Stimulated activated naive CD8-positive, alpha-beta T cell treated with anti-CD3 and anti-CD28 coated beads, Interleukin-15, Interleukin-2, amounts not matched to agents 100 ng/mL and 50 ng/mL, for 24 hours (primary cell): Measurements from ENCODE around the gene SIK1.

Source experiments
- H3K27ac Mint-ChIP-seq: one replicate; pipeline ENCODE4 v1.8.0; 2021; ENCODE audit warnings: mild to moderate bottlenecking, mixed read lengths
- H3K27me3 Mint-ChIP-seq: one replicate; pipeline ENCODE4 v1.8.0; 2021; ENCODE audit warnings: mixed read lengths
- H3K36me3 Mint-ChIP-seq: one replicate; pipeline ENCODE4 v1.8.0; 2021; ENCODE audit warnings: low read depth, mixed read lengths
- H3K4me1 Mint-ChIP-seq: one replicate; pipeline ENCODE4 v1.8.0; 2021; ENCODE audit warnings: low read depth, mixed read lengths
- H3K4me3 Mint-ChIP-seq: one replicate; pipeline ENCODE4 v1.8.0; 2021; ENCODE audit warnings: mild to moderate bottlenecking, mixed read lengths
- H3K9me3 Mint-ChIP-seq: one replicate; pipeline ENCODE4 v1.8.0; 2021; ENCODE audit warnings: mixed read lengths

The SIK1 gene

DNA sequence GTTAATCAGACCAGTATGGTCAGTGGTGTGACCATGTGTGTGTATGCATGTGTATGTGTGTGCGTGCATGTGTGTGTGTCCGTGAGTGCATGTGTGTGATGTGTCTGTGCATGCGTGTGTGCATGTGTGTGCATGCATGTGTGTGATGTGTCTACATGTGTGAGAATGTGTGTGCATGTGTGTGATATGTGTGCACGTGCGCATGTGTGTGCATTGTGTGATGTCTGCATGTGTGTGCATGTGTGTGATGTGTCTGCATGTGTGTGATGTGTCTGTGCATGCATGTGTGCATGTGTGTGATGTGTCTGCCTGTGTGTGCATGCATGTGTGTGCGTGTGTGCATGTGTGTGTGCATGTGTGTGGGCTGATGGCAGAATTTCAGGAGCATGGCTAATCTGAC, 58.2 kb downstream of the SIK1 start:
- Mint-ChIP-seq H3K9me3 (no peaks in the 10 kb centered on the region), H3K27me3 (peaks cover 4% of the 10 kb centered on the region), H3K4me1 (peaks cover 6% of the 10 kb centered on the region), H3K27ac (no peak overlapping the region), H3K4me3 (no peak overlapping the region), H3K36me3 (no peaks in the 10 kb centered on the region)

DNA sequence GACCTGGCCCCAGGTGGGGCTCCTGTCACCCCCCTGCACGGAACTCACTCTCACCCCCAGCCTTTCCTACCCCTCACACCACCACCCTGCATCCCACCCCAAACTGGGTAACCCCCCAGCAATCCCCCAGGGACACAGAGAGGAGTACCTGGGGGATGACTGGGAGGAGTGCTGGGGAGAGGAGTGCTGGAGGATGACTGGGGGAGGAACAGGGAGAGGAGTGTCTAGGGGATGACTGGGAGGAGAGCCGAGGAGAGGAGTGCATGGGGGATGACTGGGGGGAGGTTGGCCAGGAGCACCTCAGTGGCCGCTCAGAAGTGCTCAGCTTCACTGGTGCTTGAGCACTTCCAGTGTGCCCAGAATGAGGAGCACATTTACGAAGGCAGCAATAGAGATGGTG, 59.1 kb downstream of the SIK1 start:
- H3K4me3 Mint-ChIP-seq: no peak overlapping the region
- H3K4me1 Mint-ChIP-seq: peaks cover 12% of the 10 kb centered on the region
- no peaks in the 10 kb centered on the region for H3K36me3 Mint-ChIP-seq
- no peaks in the 10 kb centered on the region for H3K9me3 Mint-ChIP-seq
- H3K27ac Mint-ChIP-seq: no peak overlapping the region
- peaks cover 4% of the 10 kb centered on the region for H3K27me3 Mint-ChIP-seq

DNA sequence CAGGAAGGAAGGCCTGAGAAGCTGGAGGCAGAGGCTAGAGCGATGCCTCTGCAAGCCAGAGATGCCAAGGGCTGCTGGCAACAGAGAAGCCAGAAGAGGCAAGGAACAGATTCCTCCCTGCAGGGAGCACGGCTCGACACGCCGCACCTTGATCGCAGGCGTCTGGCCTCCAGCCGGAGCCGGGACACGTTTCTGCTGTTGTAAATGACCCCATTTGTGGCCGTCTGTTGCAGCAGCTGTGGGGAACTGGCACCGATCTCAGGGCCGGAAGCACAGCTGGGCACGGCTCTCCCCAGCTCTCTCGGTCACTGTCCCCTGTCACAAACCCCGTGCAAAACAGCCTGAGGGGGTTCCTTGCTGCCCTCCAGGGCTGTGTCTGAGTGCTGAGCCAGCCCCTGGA, 59.6 kb downstream of the SIK1 start:
- Mint-ChIP-seq H3K9me3 (no peaks in the 10 kb centered on the region), H3K27ac (no peak overlapping the region), H3K4me1 (peaks cover 17% of the 10 kb centered on the region)

DNA sequence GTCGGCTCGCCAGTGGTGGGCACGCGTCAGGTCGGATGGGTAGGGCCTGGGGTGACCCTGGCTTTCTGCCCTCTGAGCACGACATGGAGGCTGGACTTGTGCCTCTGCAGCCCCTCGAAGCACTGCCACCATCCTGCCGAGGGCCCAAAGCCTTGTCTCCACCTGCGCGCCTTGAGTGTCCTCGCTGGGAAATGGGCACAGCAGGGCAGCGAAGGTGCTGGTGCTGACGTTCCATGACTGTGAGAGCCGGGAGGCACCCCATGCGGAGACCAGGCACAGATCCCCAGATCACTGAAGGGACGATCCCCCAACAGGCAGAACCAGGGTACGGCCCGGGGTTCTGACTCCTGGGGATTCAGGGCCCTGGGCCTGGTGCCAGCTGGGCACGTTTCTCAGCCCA, 60.3 kb downstream of the SIK1 start:
- H3K36me3 Mint-ChIP-seq: no peaks in the 10 kb centered on the region
- peaks cover 24% of the 10 kb centered on the region for H3K4me1 Mint-ChIP-seq
- no peak overlapping the region for H3K4me3 Mint-ChIP-seq
- H3K9me3 Mint-ChIP-seq: no peaks in the 10 kb centered on the region
- H3K27ac Mint-ChIP-seq: no peak overlapping the region
- peaks cover 4% of the 10 kb centered on the region for H3K27me3 Mint-ChIP-seq

More for the DNA sequence above, 59.6 kb downstream of the SIK1 start:
- Mint-ChIP-seq H3K36me3 (no peaks in the 10 kb centered on the region), H3K27me3 (peaks cover 4% of the 10 kb centered on the region), H3K4me3 (no peak overlapping the region)

DNA sequence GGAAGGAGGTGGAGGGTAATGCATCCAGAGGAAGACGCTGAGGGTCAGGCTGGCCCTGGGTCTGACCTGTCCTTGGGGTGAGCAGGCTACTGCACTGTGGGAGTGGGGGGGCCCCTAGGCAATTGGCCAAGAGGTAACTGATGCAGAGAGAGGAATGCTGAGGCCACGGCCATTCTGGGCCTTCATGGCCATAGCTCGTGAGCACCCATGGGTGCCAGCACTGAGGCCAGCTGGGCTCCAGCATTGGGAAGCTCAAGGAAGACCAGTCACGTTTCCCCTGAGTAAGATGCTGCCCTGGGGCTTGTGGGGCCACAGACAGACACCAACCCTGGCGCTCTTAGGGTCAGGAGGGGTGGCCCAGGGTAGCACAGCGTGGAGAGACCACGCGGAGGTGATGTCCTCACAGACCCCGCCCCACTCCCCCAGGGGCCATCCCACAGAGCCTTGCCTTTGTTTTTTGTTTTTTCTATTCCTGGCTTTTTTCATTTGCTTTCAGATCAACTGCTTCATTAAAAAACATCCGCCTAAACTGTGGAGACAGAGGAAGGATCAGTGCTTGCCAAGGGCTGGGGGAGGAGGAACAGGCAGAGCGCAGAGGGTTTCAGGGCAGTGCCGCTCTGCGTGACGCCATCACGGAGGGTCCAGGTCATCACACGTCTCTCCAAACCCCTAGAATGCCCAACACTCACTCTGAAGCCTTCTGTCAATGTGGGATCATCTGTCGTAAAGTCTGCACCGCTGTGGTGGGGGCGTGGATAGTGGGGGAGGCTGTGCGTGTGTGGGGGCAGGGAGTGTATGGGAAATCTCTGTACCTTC, 61.1 kb downstream of the SIK1 start:
- no peak overlapping the region for H3K4me3 Mint-ChIP-seq
- H3K36me3 Mint-ChIP-seq: no peaks in the 10 kb centered on the region
- peaks cover 4% of the 10 kb centered on the region for H3K27me3 Mint-ChIP-seq
- no peak overlapping the region for H3K27ac Mint-ChIP-seq
- peaks cover 32% of the 10 kb centered on the region for H3K4me1 Mint-ChIP-seq
- no peaks in the 10 kb centered on the region for H3K9me3 Mint-ChIP-seq

DNA sequence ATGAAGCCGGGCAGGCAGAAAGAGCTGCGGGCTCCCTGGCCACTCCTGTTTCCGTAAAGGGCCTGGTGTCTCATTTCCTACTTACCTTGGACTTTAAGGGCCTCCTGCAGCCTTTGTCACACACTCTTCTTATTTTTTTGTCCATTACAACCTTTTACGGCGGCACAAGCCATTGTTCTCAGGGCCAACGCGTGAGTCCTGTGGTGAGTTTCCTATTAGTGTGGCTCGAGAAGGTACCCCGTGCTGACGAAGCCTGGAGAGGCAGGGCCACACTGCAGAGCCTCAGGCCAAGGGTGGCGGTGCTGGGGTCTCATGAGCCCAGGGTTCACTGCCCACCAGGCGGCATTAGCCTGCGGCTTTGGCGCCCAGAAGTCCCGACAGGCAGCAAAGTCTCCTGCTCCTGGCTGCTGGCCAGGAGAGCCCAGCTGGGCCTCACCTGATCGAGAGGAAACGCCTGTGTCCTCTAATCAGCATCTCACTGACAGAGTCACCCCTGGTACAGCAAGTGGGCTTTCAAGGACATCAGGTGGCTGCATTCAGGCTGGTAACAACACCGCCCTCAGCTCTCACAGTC, 62.0 kb downstream of the SIK1 start:
- H3K4me3 Mint-ChIP-seq: no peak overlapping the region
- no peak overlapping the region for H3K27ac Mint-ChIP-seq

More for the DNA sequence above, 62.0 kb downstream of the SIK1 start:
- Mint-ChIP-seq H3K27me3 (peaks cover 4% of the 10 kb centered on the region), H3K9me3 (no peaks in the 10 kb centered on the region), H3K36me3 (no peaks in the 10 kb centered on the region), H3K4me1 (peaks cover 35% of the 10 kb centered on the region)
